Stimulated activated naive CD4-positive, alpha-beta T cell treated with Interleukin-2 at 50 U/mL for 16 hours (primary cell): ENCODE results near the gene SH3BGR.
A peak's percentile ranks its signal among the peaks of the same experiment; 100 is the strongest.
"Not testable (repeated sequence)": the region's sequence is repeated elsewhere in the genome, so short reads cannot be mapped to it uniquely, and the experiment has no call there.

Source experiments
- DNase-seq: peaks from one replicate; lab custom pipeline; 2025; lab: John Stamatoyannopoulos, UW

Gene SH3BGR

DNA sequence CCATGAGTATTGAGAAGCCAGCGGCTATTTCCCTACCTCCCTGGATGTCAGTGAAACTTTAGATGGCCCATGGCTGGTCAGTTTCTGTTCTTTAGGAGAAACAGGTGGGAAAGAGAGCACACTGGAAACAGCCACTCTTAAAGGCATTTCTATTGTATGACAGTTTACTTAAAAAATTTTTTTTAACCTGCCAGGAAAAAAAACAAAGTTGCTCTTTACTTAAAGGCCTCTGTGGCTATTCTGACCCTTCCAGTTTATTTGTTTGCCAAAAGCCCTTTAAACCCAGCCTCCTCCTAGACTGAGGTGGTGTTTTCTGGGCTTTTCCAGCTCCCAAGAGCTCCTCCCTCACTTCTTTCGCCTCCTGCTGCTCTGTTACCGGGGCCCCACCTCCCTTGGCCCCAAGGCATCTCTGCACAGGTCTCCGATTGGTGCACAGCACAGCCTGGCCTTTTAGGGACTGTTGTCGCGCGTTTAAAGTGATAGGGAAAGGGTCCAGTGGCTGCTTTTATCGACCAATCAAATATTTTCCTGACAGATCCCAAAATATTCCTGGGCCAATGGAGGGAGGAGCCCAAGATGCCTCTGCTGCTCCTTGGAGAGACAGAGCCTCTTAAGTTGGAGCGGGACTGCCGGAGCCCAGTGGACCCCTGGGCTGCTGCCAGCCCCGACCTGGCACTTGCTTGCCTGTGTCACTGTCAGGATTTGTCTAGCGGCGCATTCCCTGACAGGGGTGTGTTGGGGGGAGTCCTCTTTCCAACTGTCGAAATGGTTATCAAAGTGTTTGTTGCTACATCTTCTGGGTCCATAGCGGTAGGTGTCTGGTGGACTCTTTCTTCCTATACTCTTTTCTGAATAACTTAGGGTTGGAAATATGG is at the start of gene SH3BGR:
Gene SH3BGR (plus strand): TSS at position 639 of the 875 bp plus-strand sequence. CDS start 127 bp downstream, at position 766.
- DNase-seq = no peak

DNA sequence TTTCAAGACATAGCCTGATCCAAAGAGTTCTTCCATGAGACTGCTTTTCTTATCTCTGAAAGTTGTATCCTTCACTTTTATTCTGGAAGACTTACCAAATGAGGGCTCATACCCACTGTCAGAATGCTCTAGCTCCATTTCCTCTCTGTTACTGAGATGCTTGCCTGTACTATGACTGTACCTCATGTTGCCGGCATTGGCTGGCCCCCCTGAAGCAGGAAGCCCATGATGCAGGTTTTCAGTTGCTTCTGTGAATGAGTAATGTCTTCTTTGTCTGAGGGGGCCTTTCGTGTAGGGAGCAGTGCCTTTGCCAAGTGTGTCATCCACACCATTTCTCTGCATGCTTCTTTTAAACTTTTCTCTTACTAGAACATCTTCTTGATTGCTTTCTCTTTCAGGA is 45.7 kb upstream of the SH3BGR start:
- no peak for DNase-seq

DNA sequence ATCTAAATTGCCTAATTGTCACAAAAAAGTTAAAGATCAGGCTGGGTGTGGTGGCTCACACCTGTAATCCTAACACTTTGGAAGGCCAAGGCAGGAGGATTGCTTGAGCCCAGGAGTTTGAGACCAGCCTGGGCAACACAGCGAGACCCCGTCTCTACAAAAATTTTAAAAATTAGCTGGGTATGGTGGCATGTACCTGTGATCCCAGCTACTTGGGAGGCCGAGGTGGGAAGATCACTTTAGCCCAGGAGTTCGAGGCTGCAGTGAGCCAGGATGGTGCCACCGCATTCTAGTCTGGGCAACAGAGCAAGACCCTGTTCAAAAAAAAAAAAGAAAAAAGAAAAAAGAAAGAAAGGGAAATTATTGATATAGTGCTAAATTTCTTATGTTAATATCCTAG is 32.6 kb upstream of the SH3BGR start:
- DNase-seq = not testable (repeated sequence)

DNA sequence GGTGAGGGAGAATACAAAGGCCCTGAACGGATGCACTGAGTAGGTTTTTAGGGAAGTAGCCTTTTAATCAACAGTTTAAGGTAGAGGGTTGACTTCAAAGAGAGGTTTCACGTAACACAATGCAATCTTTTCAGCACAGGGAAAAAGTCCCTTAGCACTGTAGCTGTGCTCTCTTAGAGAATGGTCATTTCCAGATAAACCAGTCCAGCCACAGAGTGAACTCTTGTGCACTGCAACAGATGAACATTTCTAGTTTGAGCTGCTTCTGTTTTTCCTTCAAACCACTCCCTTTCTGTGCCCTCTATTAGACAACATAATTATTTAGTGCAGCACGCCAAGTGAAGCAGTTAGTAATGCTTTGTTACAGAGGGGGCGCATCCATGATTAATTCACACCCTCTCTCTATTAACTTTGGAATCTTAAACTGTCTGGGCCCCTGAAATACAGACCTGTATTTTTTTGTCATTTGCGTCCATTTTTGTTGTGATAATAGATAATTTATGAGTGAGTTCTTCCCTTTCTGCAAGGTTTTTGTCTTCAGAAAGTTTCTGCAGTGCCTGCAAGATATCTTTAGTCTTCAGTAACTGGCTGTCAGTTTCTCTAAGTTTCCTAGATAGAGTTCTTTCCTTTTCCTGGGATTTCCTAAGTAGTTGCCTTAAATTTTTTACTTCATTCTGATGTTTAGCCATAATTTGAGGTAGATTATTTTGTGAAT is 29.1 kb upstream of the SH3BGR start:
- no peak for DNase-seq

DNA sequence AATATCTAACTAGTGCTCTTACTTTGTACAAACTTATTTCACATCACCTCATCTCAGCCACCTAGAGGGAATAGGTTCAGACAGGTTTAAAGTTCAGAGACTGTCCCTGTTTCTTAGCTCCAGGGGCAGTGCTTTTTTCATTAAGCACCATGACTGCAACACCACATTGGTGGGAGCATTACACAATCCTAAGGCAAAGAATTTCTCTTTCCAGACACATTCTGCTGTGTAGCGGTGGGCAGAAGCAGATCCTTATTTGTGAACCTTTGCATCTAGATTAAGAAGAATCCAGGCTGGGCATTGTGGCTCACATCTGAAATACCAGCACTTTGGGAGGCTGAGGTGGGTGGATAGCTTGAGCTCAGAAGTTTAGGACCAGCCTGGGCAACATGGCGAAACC is 22.3 kb upstream of the SH3BGR start:
- no peak for DNase-seq

GRCh38 chr21:39430016-39430415 is 21.8 kb upstream of the SH3BGR start:
- DNase-seq = no peak

DNA sequence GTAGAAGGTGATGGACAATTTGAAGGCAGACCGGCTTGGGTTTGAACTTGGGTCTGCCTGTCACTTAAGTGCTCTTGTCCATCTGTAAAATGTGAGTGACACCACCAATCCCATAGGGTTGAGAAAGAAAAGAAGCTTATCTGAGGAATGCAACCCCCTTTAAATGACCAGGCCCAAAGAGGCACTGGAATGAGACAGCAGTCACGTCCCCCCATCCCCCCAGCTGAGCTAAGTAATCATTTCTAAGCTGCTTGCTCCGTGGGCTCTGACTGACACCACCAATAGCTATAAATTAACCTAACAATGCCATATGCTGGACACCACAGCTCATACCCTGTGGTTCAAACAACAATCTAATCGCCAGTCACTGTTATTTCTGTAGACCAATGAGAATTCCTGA is 21.3 kb upstream of the SH3BGR start:
- DNase-seq = no peak

- DNase-seq = no peak
Measured at GRCh38 chr21:39430954-39431353, 20.8 kb upstream of the SH3BGR start.

DNA sequence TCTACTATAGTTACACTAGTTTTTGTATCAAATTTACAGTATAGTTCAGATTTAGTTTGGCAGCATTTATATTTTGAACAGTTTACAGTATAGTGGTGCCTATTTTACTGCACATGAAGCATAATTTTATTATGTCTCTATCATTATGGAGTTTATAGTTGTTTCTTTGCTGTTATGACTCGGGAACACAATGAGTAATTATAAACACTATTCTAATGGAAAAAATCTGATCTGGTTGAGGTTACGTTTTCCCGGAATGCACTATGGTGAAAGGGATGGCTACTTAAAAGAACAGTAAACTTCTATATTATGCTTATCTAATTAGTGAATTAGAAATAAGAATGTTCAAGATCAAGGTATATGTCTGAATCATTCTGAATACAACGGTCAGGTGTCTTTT is 16.8 kb upstream of the SH3BGR start:
- DNase-seq = no peak

DNA sequence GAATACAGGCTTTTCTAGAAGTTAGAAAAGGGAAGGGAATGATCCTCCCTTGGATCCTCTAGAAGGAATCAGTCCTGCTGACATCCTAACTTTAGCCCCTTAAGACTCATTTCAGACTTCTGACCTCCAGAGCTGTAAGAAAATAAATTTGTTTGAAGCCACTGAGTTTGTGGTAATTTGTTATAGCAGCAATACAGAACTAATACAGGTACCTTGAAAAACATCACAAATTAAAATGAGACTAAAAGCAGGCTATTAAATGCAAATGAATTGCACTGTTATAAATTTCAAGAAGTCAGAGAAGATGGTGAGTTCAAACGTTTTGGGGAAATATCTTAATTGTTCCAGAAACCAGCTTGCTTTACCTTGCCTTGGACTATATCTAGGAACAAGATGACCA is 12.5 kb upstream of the SH3BGR start:
- no peak for DNase-seq

GRCh38 chr21:39441502-39442475 is 10.0 kb upstream of the SH3BGR start:
- DNase-seq = peak; percentile 6

DNA sequence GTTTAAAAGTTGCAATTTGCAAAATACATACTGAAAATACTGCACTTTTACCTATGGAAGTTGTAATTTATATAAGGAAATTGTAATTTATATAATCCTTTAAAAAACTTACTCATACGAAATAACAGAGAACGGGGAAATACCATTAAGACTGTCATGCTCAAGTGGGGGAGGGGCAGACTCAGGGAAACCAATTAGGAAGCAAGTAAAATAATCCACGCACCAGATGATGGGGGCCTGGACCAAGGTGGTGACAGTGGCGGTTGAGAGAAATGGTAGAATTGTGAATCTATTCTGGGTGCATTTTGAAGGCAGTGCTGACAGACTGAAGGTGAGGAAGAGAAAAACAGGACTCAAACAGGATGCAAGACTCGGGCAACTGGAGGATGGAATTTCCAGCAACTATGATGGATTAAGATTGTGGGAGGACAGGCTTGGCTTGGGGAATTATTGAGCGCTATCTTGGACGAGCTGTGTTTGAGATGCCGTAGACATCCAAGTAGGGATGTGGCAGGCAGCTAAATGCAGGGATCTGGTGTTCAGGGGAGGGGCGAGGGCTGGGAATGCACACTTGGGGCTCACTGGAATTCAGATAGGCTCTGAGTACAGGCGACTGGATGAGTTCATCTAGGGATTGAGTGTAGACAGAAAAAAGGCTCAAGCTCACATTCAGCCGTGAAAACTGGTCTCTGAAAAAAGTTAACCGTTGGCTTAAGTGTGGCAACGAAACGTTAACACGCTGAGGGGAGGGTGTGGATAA is 7.2 kb upstream of the SH3BGR start:
- no peak for DNase-seq

DNA sequence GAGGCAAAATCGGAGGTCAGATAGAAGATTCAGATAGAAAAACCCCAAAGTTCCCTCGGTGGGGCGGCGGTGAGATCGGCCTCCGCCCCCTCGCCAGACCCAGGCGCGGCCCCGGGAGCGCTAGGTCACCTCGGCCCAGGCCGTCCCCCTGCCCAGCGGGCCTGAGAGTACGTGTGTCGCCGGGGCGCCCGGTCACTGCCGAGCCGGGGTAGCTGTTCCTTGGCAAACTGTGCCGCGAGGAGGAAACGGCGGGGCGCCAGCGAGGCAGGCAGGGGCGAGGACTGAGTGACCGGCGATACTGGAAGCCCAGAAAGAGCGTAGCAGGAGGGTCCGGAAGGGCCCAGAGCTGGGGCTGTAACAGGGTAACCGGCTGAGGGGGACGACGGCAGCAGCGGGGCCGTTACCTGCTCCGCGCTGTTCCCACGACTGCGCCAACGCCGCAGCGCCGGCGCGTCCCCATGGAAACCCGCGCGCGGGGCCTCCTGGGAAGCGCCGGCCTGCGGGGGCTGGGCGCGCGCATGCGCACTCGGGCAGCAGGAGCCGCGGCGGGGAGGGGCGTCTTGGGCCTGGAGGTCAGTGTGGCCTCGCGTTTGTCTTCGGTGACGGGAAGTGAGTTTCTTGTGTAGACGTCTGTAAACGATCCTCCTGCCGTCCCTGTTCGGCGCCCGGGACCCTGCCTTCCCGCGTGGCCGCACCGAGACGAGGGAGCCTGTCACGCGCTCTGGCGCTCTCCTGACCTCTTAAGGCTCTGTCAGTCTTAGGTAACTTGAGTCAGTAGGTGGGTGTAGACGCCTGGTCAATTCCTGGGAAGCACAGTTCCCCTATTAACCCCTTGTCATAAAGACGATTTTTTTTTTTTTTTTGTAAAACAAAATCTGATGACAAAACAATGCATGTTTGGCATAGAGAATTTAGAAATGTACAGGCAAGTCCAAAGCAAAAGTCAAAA is 6.2 kb upstream of the SH3BGR start, which contains the start of gene LCA5L:
Gene LCA5L (minus strand): TSS at position 458 of the 949 bp plus-strand sequence. CDS start 17,285 bp downstream, outside the sequence.
- DNase-seq = peak; percentile 80

DNA sequence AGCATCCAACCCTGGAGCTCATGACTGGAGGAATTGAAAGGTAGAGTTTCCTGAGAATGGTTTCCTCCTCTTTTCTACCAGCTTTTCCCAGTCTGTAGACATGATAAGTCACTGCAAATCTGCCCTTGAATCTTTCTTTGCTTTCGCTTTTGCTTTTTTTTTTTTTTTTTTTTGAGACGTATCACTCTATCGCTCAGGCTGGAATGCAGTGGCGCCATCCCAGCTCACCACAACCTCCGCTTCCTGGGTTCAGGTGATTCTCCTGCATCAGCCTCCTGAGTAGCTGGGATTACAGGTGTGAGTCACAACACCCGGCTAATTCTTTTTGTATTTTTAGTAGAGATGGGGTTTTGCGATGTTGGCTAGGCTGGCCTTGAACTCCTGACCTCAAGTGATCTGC is 4.5 kb upstream of the SH3BGR start:
- DNase-seq = no peak

DNA sequence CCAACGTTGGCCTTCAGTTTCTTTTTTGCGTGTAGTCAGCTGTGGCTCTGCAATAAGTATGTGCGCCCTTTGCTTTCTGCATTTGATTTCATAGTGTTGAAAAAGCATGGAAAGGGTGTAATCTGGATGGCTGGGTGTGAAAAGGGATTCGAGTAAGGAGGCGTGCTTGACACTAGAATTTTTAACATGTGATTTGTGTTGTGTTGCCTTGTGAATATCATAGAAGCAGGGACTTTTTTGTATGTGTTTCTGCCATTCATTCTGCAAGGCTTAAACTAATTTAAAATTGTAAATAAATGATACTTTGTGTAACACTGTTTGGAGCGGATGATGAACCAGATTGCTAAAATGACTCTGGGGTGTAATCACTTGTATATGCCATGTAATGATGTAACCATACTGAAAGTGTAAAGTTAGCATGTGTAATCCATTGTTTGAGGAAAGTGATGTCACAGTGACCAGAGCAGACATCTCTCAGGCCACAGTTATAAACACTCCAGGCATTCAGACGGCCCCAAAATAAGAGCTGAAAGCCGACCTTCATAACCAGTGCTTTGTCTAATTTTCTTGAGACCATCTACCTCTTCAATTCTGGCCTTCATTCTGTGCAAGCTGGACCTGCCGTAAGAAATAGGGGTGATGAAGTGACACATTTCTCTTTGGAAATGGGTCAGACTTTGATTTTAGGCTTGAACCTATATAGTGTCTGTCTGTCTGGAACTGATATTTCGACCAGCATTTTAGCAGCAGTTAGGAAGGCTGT is 618 bp downstream of the SH3BGR start:
- no peak for DNase-seq

DNA sequence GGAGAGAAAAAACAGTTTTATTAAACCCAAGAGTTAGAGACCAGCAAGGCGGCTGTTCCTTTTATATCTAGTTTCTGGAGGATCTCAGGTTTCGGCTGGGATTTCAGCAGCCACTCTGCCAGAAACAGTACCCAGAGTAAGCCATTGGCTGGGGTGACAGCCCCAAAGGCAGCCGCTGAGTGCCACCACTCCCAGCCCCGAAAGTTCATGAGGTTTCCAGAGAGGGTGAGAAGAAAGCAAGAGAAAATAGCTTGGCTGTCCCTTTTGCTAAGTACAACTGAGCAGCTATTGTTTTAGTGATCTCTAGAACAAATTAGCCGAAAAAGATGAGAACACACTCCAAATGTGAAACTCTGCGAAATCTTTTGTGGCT is 1.2 kb downstream of the SH3BGR start:
- DNase-seq = no peak

DNA sequence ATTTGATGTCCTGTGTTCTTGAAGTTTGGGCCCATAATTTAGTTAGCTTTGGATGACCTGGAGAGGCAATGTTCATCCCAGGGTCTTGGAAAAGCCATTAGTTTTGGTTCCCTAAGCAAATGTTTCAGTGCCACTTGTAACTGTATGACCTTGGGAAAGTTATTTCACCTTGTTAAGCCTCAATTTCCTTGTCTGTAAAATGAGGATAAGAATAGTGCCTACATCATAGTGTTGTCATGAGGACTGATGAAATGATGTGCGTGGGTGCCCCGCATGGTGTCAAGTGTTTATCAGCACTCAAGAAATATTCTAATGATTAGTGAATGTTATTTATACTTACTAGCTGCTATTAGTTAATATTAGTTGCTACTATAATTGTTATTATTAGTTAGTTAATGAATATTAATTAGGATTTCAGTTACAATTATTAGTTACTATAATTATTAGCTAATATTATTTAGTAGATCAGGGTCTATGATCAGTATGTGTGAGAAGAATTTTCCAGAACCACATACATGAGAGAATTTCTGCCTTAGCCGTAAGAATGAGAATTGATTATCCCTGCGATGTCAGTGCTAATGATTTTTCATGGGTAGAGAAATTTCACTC is 1.9 kb downstream of the SH3BGR start:
- DNase-seq = no peak

GRCh38 chr21:39454949-39455668 is 3.3 kb downstream of the SH3BGR start:
- DNase-seq = no peak
